Measurements from ENCODE around the gene HBE1. TPM values are rescaled to one million over a fixed set of nuclear protein-coding genes. Genes with fewer than 3 reads are reported as not detected.
A peak's percentile ranks its signal among the peaks of the same experiment; 100 is the strongest.

HBE1 gene
- total and polyA plus RNA-seq, 9 of the 15 experiments (the other 6 are each of a cell fraction or from before 2014, with no cell fraction given): 612 to 10,250 (median 2,181) TPM

DNA sequence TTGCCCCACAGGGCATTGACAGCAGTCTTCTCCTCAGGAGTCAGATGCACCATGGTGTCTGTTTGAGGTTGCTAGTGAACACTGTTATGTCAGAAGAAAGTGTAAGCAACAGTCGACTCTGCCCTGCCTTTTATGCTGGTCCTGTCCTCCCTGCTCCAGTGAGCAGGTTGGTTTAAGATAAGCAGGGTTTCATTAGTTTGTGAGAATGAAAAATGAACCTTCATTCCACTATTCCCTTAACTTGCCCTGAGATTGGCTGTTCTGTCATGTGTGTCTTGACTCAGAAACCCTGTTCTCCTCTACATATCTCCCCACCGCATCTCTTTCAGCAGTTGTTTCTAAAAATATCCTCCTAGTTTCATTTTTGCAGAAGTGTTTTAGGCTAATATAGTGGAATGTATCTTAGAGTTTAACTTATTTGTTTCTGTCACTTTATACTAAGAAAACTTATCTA lies 35.3 kb downstream of the HBE1 start, which contains the start of gene HBD (continued):
- no peak for TF ChIP-seq ZNF282 (CRISPR knock-in tag; IDR thresholded peaks at IDR 0.05)
- TF ChIP-seq ZNF143 (CRISPR knock-in tag; IDR thresholded peaks at IDR 0.05): no peak
- TF ChIP-seq STAT6 (CRISPR knock-in tag; IDR thresholded peaks at IDR 0.05): no peak
- TF ChIP-seq, protein P1, sequence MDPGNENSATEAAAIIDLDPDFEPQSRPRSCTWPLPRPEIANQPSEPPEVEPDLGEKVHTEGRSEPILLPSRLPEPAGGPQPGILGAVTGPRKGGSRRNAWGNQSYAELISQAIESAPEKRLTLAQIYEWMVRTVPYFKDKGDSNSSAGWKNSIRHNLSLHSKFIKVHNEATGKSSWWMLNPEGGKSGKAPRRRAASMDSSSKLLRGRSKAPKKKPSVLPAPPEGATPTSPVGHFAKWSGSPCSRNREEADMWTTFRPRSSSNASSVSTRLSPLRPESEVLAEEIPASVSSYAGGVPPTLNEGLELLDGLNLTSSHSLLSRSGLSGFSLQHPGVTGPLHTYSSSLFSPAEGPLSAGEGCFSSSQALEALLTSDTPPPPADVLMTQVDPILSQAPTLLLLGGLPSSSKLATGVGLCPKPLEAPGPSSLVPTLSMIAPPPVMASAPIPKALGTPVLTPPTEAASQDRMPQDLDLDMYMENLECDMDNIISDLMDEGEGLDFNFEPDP (CRISPR knock-in tag; IDR thresholded peaks at IDR 0.05): no peak
- no peak for TF ChIP-seq NFRKB (IDR thresholded peaks at IDR 0.05; ENCODE audit: low read depth)
- TF ChIP-seq MXD1 (CRISPR knock-in tag; IDR thresholded peaks at IDR 0.05; ENCODE audit: borderline replicate concordance, poor library complexity, severe bottlenecking): no peak
- TF ChIP-seq SLC30A9 (CRISPR knock-in tag; IDR thresholded peaks at IDR 0.05): no peak
- TF ChIP-seq CEBPB (tag; IDR thresholded peaks at IDR 0.05): no peak
- TF ChIP-seq SNAPC5 (CRISPR knock-in tag; IDR thresholded peaks at IDR 0.05): no peak
- no peak for TF ChIP-seq HMGXB4 (CRISPR knock-in tag; IDR thresholded peaks at IDR 0.05)
- no peak for TF ChIP-seq RBM34 (IDR thresholded peaks at IDR 0.05; ENCODE audit: borderline replicate concordance, insufficient read depth, low read length)
- TF ChIP-seq GTF2E2 (tag; IDR thresholded peaks at IDR 0.05): no peak
- TF ChIP-seq TFAM (CRISPR knock-in tag; conservative IDR thresholded peaks at IDR 0.05): no peak
- no peak for TF ChIP-seq MCM3 (IDR thresholded peaks at IDR 0.05)
- TF ChIP-seq NFE2L1 (tag; IDR thresholded peaks at IDR 0.05; ENCODE audit: borderline replicate concordance, low read depth): no peak
- TF ChIP-seq THAP7 (CRISPR knock-in tag; IDR thresholded peaks at IDR 0.05): no peak
- no peak for TF ChIP-seq NR2C2 (CRISPR knock-in tag; IDR thresholded peaks at IDR 0.05)
- TF ChIP-seq NR2C2 (tag; IDR thresholded peaks at IDR 0.05): peak; percentile 28; the same call in 1 of the 2 replicates
- TF ChIP-seq PHF21A (IDR thresholded peaks at IDR 0.05; ENCODE audit: borderline replicate concordance, low read depth): no peak
- no peak for TF ChIP-seq ZNF384 (IDR thresholded peaks at IDR 0.05; ENCODE audit: low read depth, low read length)

Data from K562 (cell line).